ENCODE measurements around the gene FKBP14.

FKBP14 gene, protein sequence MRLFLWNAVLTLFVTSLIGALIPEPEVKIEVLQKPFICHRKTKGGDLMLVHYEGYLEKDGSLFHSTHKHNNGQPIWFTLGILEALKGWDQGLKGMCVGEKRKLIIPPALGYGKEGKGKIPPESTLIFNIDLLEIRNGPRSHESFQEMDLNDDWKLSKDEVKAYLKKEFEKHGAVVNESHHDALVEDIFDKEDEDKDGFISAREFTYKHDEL

DNA sequence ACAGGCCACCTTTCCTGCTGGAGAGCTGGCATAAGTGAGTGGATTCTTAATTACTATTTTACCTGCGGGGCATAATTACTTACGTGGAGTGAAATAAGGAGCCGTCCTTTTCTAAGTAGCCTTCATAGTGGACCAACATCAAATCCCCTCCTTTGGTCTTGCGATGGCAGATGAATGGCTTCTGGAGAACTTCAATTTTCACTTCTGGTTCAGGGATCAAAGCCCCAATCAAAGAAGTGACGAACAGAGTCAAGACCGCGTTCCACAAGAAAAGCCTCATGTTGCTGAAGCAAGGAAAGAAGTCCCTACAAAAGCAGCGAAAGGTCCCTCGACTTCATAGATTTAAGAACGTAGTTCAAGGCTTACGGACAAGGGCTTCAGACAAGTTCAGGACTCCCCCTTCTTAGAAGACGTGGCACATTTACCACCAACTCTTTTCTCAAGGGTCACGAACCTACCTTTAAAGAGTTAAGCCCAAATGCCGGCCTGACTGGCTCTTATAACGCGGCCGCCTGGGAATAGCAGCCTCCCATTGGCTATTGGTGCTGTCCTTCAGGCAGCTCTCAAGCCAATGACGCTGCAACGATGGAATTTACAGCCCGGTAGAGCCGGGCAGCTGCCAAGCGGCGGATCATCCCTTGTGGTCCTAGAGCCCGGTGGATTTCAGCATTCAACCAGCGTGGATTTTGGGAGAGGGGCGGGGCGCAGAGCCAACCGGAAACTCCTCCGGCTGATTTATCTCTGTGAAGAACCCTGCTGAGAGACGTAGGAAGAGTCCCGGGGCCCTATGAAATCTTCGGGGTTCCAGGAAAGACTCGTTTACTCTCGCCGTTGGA is at the start of gene FKBP14:
Gene FKBP14 (minus strand): TSS at position 474 of the 836 bp plus-strand sequence. CDS start 194 bp downstream, at position 280.
- peak; percentile 98 for DNase-seq (ENCODE audit: low spot score)

DNA sequence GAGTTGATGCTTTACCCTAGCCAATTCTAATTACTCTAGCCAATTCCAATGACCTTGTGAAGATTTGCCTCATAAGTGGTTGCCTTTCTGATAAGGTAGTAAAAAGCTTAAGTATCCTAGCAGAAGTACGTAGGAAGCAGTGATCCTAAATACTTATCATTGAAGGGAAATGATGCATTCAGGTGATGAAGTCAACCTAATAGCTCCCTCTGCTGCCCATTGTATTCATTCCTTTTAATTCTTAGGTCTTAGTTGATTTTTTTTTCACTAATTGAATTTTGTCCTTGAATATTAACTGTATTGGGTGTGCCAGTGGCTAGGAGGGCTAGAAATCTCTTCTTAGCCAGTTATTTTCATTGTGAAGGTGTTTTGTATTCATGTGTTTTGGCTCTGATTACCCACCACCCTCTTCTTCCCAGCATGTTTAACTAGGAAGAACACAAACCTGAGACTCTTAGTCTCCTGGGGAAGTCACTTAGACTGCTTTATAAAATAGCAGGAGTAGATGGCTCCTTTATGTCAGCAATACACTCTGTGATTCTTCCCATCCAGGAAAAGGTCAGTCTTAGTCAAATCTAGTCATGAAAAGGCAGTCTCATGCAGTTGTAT is 48.0 kb upstream of the FKBP14 start:
- DNase-seq (ENCODE audit: low spot score), result peak; percentile 21

DNA sequence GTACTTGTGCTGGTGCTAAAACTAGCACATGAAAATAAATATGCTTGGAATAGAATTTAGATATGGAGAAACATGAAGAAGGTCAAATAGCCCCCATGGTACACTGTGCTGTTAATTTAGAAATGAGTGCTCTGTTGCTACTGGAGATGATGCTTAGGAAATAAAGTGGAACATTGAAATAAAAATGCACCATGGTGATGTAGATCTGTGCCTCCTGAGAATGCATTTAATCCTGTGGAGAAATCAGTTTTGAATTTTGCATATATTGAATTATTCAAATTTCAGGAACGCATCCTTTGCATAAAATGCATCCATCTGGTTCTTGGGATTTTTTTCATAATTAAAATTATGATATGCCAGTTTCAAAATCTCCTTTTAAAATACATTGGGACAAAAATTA is 46.2 kb upstream of the FKBP14 start:
- no peak for DNase-seq (ENCODE audit: low spot score)

DNA sequence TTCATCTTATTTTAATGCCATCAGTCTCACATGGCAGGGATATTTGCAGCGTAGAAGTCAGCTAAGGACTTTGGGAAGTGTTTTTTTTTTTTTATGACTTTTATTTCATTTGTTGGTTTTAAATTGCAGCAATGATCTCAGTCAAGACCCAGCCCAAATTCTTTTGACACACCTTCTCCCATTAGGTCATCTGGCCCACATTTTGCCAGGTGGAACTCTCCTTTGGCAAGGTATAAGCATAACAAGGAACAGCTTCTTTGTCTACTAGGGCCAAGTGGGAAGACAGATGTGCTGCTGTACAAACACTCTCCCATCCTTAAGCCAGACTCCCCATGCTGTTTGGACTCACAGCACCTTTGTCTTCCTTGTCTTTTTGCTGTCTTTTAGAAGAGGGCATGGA is 43.5 kb upstream of the FKBP14 start:
- DNase-seq (ENCODE audit: low spot score), result no peak

DNA sequence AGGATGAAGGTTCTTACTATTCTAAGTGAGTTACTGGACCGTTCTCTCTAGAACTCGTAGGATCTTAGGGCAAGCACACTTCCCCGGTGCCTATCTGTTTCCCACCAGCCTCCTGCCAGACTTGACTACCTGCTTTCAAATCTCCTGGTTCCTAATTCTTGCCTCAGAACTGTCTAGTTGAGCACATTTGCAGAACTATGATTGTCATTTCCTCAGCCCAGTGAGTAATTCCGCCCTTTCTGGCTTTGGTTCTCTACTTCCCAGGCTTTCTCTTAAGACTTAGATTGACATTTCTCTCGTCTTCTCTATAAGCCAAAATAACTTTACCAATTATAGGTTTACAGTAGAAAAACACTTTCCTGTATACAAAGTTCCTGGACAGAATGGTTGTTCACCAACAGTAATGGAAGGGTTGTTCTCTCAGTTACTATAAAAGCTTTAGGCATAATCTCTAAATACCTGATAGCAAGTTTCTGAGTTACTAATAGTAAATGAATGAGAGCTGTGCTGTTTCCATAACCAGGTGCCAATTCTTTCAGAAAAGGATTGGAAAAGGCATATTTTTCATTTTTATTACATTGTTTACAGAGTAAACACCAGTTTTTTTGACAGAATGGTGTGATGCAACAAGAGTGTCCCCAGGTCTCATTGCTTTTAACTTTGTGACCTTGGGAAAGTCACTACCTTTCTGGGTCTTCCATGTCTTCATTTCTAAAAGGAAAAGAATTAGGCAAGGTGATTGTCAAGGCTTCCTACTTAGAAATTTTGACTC is 42.8 kb upstream of the FKBP14 start:
- no peak for DNase-seq (ENCODE audit: low spot score)

DNA sequence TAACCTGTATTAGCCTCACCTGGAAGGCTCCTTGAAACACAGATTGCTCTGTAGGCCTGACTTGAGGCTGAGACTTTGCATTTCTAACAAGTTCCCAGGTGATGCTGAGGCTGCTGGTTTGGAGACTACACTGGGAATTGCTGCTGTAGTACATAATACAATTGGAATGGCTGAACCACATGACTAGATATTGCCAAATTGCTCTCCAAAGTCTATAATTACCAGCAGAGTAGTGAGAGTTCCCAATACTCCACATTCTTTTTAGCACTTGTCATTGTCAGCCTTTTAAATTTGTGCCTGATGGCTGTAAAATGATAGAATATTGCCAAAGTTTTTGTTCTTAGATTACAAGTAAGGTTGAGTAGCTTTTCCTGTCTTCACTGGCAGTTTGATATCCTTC is 41.6 kb upstream of the FKBP14 start:
- DNase-seq (ENCODE audit: low spot score), result peak; percentile 82

DNA sequence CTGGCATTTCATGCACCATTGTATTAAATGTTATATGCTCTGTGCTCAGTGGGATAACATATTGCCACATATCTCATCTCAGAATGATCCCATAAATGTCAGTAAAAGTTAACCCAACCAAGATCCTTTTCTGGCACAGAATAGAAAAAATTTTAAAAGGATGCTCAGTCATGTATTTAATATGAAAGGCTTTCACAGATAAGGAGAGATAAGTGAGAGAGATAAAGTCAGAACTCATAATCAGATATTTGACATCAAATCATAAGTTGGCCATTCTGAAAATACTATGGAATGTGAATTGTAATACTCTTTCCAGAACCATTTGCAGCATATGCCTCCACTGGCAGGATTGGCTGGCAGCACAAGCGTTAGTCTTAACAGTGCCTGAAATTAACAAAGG is 40.2 kb upstream of the FKBP14 start:
- DNase-seq (ENCODE audit: low spot score), result no peak

DNA sequence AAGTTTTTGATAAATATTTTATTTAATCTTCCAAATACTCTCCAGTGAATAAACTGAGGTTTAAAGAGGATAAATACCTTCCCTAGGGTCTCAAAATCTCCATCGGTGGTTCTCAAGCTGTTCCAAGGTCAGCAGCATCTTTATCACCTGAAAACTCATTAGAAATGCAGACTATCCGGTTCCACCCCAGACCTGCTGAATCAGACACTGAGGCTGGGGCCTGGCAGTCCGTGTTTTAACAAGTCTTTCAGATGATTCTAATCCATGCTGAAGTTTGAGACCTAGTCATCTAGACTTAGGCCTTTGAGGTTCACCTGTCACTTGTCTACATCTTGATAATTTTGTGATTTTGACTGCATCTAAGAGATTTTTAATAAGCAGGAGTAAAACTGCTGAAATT is 39.2 kb upstream of the FKBP14 start:
- no peak for DNase-seq (ENCODE audit: low spot score)

DNA sequence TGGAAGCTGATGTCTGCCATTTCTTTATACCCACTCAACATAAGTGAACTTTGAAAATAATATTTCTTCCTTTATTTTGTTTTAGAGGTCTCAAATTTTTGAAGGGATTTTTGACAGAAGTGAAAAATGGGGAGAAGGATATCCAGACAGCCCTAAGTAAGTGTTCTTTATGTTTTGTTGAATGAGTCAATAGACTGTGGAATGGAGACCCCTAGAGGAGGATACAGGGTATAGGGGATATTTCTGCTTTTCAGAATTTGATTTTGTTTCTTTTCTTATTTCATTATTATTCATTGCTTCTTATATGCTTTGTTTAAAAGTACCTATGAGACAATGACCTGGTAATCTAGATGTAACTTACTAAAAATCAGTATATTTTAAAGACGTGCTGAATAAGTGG is 36.1 kb upstream of the FKBP14 start:
- peak; percentile 59 for DNase-seq (ENCODE audit: low spot score)

DNA sequence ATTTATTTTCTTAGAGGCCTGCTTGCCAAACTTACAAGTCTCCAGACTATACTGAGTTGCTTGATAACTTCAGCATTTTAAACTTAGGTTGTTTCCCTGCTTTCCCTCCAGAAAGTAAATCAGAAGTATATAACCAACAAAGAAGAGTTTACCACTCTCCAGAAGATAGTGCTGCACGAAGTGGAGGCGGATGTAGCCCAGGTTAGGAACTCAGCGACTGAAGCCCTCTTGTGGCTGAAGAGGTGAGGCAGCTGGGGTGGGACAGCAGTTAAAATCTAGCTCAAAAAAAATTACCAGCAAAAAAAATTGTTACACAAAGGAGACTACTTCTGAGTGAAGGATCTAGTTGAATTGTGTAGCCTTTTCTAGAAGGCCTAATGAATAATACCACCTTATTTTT is 35.3 kb upstream of the FKBP14 start:
- DNase-seq (ENCODE audit: low spot score), result peak; percentile 9

DNA sequence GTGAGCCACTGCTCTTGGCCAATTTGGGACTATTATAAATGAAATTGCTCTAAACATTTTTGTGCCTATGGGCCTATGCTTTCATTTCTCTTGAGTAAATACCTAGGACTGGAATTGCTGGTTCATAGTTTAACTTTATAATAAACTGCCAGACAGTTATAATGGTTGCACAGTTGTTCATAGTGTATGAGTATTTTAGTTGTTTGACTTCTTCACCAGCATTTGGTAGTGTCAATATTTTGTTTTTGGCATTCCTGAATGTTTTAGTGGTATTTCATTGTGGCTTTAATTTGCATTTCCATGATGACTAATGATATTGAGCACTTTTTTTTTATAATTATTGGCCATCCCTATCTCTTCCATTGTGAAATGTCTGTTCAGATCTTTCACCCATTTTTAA is 31.2 kb upstream of the FKBP14 start:
- no peak for DNase-seq (ENCODE audit: low spot score)

DNA sequence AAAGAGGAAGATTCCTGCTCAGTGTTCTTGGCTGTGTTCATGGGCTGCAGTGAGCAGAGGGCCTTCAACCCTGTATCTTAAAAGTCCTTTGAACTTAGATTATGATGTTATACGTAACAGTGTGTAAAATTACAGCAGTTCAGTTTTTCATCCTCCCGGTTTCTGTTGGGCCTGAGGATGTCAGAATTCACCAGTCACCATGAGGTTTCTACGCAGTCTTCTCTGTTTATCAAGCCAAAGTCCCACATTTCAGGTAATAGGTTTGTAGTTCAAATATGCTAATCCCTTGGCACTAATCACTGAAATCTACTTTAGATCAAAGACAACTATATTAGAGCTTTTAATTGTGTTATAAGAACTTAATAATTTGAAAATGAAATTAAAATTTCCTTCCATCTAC is 26.6 kb upstream of the FKBP14 start:
- no peak for DNase-seq (ENCODE audit: low spot score)

DNA sequence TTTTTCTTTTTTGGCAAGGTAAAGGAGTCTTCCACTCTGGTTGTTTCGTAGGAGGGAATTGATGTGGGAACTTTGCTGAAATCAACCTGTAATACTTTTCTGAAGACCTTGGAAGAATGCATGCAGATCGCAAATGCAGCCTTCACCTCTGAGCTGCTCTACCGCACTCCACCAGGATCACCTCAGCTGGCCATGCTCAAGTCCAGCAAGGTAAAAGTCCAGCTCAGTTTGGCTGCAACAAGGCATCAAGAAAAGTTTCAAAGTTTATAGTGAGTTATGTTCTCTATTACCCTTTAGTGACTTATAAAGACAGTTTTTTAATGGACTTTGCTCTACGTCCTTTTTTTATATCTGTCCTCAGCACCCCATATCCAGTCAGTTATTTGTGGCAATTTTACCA is 22.7 kb upstream of the FKBP14 start:
- DNase-seq (ENCODE audit: low spot score), result no peak

DNA sequence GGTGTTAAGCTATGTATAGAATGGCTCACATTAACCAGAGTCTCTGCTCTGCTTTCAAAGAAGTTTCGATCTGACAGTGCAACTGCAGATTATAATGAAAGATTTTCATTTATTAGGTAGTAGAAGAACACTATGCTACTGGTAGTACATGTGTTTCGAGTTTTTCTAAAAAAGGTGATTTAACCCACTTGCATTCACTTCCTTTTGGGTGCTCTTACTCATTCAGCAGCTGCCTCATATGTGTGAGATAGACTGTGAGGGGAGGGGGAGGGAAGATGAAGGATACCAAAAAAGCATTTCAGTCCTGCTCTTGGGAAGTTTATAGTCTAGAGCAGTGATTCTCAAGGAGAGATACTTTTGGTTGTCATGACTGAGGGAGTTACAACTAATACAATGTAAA is 22.1 kb upstream of the FKBP14 start:
- DNase-seq (ENCODE audit: low spot score), result no peak

DNA sequence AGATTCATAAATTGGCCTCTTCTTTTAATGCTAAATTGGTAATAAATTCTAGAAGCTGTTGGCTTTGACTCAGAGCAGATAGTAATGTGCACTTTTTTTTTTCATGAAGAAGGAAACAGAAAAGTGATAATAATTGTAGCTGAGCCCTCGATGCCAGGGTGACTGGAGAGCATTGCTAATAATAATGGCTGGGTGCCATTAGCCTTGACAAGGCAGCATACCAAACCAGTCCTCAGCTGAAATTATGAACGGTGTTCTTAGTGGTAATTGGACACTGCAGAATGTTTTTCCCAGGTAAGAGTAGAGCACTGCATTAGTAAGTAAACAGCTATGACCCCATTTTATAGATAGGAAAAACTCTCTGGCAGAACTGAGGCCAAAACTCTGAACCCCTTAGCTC is 20.6 kb upstream of the FKBP14 start:
- DNase-seq (ENCODE audit: low spot score), result no peak

DNA sequence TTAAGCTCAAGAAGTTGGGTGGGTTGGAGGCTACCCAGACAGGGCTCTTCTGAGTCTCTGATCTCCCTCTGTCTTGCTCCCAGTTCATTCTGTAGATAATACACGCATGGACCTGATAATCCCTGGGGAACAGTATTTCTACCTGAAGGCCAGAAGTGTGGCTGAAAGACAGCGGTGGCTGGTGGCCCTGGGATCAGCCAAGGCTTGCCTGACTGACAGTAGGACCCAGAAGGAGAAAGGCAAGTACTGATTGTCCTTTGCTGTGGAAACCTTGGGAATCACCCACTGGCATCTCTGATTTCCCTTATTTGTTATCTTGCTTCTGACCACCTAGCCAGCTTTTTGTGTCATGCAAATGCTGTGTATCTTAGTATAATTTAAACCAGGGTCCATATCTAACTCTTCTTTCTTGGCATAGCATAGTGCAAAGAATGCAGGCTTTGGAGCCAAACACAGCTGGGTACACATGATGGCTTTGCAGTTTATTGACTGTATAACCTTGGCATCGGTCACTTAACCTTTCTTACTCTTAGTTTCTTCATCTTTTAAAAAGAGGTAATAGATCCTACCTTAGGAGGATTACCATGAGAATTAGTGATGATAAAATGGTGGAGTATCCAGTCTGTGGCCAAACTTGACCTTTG is 19.7 kb upstream of the FKBP14 start:
- DNase-seq (ENCODE audit: low spot score), result no peak

DNA sequence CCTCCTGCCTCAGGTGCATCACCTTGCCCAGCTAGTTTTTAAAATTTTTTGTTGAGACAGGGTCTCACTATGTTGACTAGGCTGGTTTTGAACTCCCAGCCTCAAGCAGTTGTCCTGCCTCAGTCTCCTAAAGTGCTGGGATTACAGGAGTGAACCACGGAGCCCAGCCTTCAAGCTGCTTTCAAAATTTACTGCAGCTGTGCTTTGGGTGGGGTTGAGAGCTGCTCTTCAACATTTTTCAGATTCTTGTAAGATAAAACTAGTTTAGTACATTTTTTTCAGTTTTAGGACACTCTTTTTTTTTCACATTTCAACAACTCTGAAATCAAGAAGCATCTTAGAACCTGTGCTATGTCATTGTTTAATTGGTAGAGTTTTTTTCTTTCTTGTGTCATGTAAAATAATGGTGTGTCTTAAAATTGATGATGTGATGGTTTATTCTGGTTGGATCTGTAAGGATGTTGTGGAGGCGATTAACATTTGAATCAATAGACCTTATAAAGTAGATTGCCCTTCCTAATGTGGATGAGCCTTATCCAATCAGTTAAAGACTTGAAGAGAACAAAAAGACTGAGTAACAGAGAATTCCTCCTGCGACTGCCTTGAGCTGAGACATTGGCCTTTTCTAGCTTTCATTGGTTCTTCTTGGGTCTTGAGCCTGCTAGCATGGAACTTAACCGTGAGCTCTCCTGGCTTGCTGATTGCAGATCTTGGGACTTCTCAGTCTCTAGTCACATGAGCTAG is 15.2 kb upstream of the FKBP14 start:
- DNase-seq (ENCODE audit: low spot score), result no peak

DNA sequence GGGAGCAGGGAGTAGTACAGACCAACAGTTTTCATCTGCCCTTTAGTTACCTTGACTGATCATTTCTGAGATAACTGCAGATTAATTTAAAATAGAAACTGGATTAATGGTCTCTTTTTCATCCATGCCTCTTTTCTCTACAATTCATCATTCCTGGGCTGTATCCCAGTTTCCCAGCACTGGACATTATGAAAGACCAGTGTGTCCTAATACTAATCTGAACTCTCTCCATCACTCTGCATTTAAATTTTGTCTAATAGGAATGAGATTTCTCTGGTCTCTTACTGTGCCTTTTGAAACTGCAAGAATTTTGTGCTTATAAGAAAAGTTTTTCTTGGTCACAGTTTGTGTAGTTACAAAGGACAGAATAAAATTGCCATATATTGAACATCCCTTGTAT is 14.4 kb upstream of the FKBP14 start:
- no peak for DNase-seq (ENCODE audit: low spot score)

DNA sequence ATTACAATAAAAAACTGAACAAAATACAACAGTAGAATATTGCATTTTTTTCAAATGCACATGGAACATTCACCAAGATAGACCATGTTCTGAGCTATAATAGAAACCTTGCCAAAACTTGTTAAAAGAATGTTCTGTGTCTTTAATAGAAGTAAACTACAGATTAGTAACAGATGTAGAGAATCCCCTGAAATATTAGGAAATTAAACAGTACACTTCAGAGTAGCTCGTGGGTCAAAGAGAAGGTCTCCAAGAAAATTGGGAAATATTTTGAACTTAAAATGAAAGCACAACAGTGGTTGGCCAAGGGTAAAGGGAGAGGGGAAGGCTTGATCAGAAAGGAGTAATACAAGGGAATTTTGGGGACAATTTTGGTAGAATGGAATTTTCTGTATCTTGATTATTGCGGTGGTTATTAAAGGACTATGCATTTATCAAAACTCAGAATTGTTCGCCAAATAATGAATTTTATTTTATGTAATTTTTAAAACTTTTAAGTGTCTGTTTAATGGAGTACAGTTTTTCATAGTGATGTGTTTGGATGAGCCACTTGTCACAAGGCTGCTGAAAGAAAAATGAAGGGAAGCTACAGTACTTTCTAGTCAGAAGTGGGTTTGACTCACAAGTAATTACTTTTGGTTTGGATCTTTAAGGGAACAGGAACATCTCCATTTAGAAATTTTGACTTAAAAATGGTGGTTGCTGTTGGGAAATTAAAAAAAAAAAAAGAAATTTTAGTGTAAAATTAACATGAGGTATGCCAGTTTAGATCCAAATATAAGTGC is 11.9 kb upstream of the FKBP14 start:
- DNase-seq (ENCODE audit: low spot score), result peak; percentile 23

DNA sequence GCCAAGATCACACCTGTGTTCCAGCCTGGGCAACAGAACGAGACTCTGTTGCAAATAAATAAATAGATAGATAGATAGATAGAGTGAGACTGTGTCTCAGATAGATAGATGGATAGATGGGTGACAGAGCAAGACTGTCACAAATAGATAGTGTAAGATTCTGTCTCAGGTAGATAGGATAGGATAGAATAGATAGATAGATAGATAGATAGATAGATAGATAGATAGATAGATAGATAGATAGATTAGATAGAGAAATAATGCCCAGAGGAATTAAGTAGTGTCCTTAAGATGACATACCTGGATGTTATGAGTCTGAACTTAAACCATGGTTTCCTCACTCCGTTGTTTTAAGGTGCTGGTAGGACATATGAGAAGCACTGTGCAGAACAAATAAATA is 9.7 kb upstream of the FKBP14 start:
- no peak for DNase-seq (ENCODE audit: low spot score)

DNA sequence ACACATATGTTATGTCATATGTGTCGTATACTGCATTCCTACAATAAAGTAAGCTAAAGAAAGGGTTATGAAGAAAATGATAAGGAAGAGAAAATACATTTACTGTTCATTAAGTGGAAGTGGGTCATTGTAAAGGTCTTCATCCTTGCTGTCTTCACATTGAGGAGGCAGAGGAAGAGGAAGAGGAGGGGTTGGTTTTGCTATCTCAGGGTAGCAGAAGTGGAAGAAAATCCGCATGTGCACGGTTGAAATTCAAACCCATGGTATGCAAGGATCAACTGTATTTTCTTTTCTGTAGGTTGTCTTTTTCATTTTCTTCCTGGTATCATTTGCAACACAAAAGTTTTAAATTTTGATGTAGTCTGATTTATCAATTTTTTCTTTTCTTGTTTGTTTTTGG is 8.0 kb upstream of the FKBP14 start:
- no peak for DNase-seq (ENCODE audit: low spot score)
